MM.1S (cell line): ENCODE measurements around the gene TGFB2.

ENCODE experiments used
- DNase-seq: peaks from one replicate; pipeline ENCODE4 v3.0.0-alpha.2; 2015
- H2AFZ ChIP-seq: fragments of 300-600 bp; sonication (generic); 2 replicates; pipeline ENCODE4 v1.6.0; 2016; ENCODE audit warnings: antibody characterized with exemption, low read length
- H3F3A ChIP-seq: fragments of 300-600 bp; sonication (generic); 2 replicates; pipeline ENCODE4 v1.6.1; 2016; ENCODE audit warnings: mild to moderate bottlenecking, antibody characterized with exemption, low read length, moderate library complexity, mixed read lengths; ENCODE audit not compliant: insufficient read depth
- H3K27ac ChIP-seq: fragments of 300-600 bp; sonication (generic); 2 replicates; pipeline ENCODE4 v1.5.1; 2016; ENCODE audit warnings: mild to moderate bottlenecking, low read length
- H3K27me3 ChIP-seq: fragments of 300-600 bp; sonication (generic); replicated peaks from 2 replicates; pipeline ENCODE4 v1.6.0; 2016; ENCODE audit warnings: low read length; ENCODE audit not compliant: insufficient read depth
- H3K36me3 ChIP-seq: fragments of 300-600 bp; sonication (generic); replicated peaks from 2 replicates; pipeline ENCODE4 v1.6.1; 2016; ENCODE audit warnings: mild to moderate bottlenecking, low read length, mixed read lengths; ENCODE audit not compliant: insufficient read depth
- H3K4me1 ChIP-seq: fragments of 300-600 bp; sonication (generic); 2 replicates; pipeline ENCODE4 v1.6.1; 2016; ENCODE audit warnings: low read length, mixed read lengths
- H3K4me2 ChIP-seq: fragments of 300-600 bp; sonication (generic); 2 replicates; pipeline ENCODE4 v1.6.0; 2016; ENCODE audit warnings: low read depth, low read length
- H3K4me3 ChIP-seq: fragments of 300-600 bp; sonication (generic); 2 replicates; pipeline ENCODE4 v1.5.1; 2016; ENCODE audit warnings: low read length, mixed read lengths
- H3K79me2 ChIP-seq: fragments of 300-600 bp; sonication (generic); 2 replicates; pipeline ENCODE4 v1.6.1; 2016; ENCODE audit warnings: mixed run types, low read length, mixed read lengths
- H3K9ac ChIP-seq: fragments of 300-600 bp; sonication (generic); 2 replicates; pipeline ENCODE4 v1.6.1; 2016; ENCODE audit warnings: low read length, mixed read lengths
- H3K9me2 ChIP-seq: fragments of 300-600 bp; sonication (generic); replicated peaks from 2 replicates; pipeline ENCODE4 v1.6.1; 2016; ENCODE audit warnings: mild to moderate bottlenecking, low read length, mixed read lengths; ENCODE audit not compliant: insufficient read depth
- H3K9me3 ChIP-seq: fragments of 300-600 bp; sonication (generic); replicated peaks from 2 replicates; pipeline ENCODE4 v1.6.1; 2016; ENCODE audit warnings: mild to moderate bottlenecking, low read length, mixed read lengths; ENCODE audit not compliant: insufficient read depth
- H4K20me1 ChIP-seq: fragments of 300-600 bp; sonication (generic); 2 replicates; pipeline ENCODE4 v1.6.1; 2016; ENCODE audit warnings: mild to moderate bottlenecking, low read length, moderate library complexity, mixed read lengths; ENCODE audit not compliant: insufficient read depth
- CTCF ChIP-seq: fragments of 300-600 bp; sonication (generic); IDR thresholded peaks from 2 replicates; pipeline ENCODE4 v1.5.1; 2016; ENCODE audit warnings: antibody characterized with exemption, low read length, mixed read lengths
- EZH2 ChIP-seq: fragments of 300-600 bp; sonication (generic); optimal IDR thresholded peaks from 2 replicates; pipeline ENCODE3; 2017; ENCODE audit warnings: low read depth, mild to moderate bottlenecking, antibody characterized with exemption, low read length, mixed read lengths
- EZH2phosphoT487 ChIP-seq: fragments of 300-600 bp; sonication (generic); IDR thresholded peaks from 2 replicates; pipeline ENCODE4 v1.6.1; 2018; ENCODE audit warnings: antibody characterized with exemption, low read length

TGFB2 gene

GRCh38 chr1:218425647-218426342 is 80.7 kb downstream of the TGFB2 start:
- H3K9me3 ChIP-seq: no peaks in the 10 kb centered on the region
- no peaks in the 10 kb centered on the region for H4K20me1 ChIP-seq
- TF ChIP-seq CTCF: no peak
- no peak for TF ChIP-seq EZH2phosphoT487
- TF ChIP-seq EZH2: no peak
- H3K79me2 ChIP-seq: no peaks in the 10 kb centered on the region
- H3K27me3 ChIP-seq: no peaks in the 10 kb centered on the region
- no peak for DNase-seq
- H3K9ac ChIP-seq: no peak overlapping the region
- no peak overlapping the region for H3K4me3 ChIP-seq
- no peak overlapping the region for H3K27ac ChIP-seq
- no peak overlapping the region for H2AFZ ChIP-seq
- no peaks in the 10 kb centered on the region for H3K9me2 ChIP-seq
- no peaks in the 10 kb centered on the region for H3K36me3 ChIP-seq
- H3K4me2 ChIP-seq: no peak overlapping the region
- no peaks in the 10 kb centered on the region for H3F3A ChIP-seq
- 0 out of 2 replicates have a peak, but pooled peaks cover 5% of the 10 kb centered on the region for H3K4me1 ChIP-seq

- no peaks in the 10 kb centered on the region for H3K27me3 ChIP-seq
- no peak overlapping the region for H3K4me2 ChIP-seq
These were observed 81.2 kb downstream of the TGFB2 start for GRCh38 chr1:218426343-218426657.

GRCh38 chr1:218429301-218429700 is 84.2 kb downstream of the TGFB2 start:
- Histone ChIP-seq H3K27ac (no peak overlapping the region), H3K9me2 (no peaks in the 10 kb centered on the region), H3K27me3 (no peaks in the 10 kb centered on the region), H3F3A (no peaks in the 10 kb centered on the region), H3K9me3 (no peaks in the 10 kb centered on the region), H3K4me3 (no peak overlapping the region), H2AFZ (no peak overlapping the region), H4K20me1 (no peaks in the 10 kb centered on the region), H3K36me3 (no peaks in the 10 kb centered on the region), H3K4me1 (peaks cover 16% of the 10 kb centered on the region), H3K4me2 (no peak overlapping the region), H3K79me2 (no peaks in the 10 kb centered on the region), H3K9ac (no peak overlapping the region)
- no peak for DNase-seq
- TF ChIP-seq CTCF: no peak
- no peak for TF ChIP-seq EZH2phosphoT487
- TF ChIP-seq EZH2: no peak

More at GRCh38 chr1:218426343-218426657, 81.2 kb downstream of the TGFB2 start:
- no peaks in the 10 kb centered on the region for H3K9me3 ChIP-seq
- no peaks in the 10 kb centered on the region for H3K79me2 ChIP-seq
- no peak overlapping the region for H3K4me3 ChIP-seq
- H4K20me1 ChIP-seq: no peaks in the 10 kb centered on the region
- no peaks in the 10 kb centered on the region for H3K36me3 ChIP-seq
- TF ChIP-seq EZH2 (no peak), CTCF (no peak)
- H3F3A ChIP-seq: no peaks in the 10 kb centered on the region
- no peak overlapping the region for H2AFZ ChIP-seq
- H3K9me2 ChIP-seq: no peaks in the 10 kb centered on the region
- H3K9ac ChIP-seq: no peak overlapping the region
- no peak overlapping the region for H3K27ac ChIP-seq
- DNase-seq: no peak
- 0 out of 2 replicates have a peak, but pooled peaks cover 5% of the 10 kb centered on the region for H3K4me1 ChIP-seq
